8988T (cell line): ENCODE results near the gene TBXAS1.

Experiments used
- DNase-seq: peaks from one replicate; pipeline ENCODE4 v3.0.0; 2011

TBXAS1 gene

DNA sequence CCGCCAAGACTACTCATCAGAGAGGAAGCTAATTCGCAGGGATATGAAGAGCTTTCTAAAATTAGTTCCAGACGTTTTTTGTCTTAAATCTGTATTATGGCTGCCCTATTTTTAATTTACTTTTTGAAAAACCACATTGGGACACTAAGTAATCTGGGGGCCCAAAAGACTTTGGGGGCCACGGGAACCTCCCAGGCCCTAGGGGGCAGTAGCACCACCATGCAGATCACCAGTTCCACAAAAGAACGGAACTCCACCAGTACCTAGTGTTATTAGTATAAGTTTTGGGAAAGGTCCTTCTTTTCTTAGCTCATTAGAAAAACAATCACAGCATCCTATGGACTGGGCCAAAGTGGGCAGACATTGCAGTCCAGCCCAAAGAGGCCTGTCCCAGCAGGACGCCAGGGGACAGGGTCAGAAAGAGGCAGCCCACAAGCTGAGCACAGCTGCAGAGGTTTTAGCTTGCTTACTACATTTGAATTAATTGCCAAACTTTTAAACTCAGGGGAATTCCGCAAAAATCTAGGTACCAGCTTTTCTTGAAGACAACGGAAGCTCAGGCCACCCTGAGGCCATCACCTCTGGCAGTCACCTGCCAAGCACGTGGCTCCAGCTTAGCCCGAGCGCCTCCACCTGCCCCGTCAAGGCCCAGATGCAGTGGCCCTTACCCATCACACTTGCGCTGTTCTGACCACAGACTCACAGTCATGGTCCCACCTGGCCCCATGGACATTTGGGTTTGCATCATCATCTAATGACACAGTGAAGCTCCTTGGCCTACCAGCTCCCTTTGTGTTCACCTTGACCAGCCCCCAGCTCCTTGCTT lies 158.8 kb downstream of the TBXAS1 start:
- no peak for DNase-seq

DNA sequence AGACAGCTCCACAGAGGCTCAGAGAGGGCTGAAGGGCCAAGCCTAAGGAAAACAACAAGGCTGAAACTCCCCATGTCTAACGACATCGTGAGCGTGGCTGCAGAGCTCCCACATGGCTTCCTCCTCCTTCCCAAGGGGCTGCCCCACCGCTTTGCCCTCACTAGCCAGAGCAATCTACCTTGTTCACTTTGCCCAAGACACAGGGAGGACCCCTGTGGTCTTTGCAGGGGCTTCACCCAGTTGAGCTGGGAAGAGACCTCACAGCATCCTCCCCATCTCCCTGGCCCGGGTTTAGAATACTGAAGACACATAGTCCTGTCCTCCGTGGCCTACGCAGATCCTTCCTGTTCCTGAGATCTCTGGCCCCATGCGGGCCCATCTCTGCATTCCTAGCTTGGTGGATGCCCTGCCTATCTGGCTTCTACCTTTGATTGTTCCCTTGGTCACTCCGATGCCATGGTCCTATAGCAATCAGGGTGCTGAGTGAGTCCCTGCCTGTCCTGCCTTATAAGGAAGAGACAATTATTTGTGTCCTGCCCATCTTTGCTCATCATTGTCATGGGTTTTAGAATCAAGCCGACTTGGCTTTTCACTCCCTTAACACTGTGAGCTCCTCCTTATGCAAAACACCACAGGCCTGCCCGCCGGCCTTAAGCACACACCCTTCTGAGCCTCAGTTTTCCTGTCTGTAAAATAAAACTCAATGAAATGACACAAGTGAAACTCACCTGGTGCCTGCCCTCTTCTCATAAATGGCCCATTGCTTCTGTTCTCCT lies 160.5 kb downstream of the TBXAS1 start:
- DNase-seq = no peak

DNA sequence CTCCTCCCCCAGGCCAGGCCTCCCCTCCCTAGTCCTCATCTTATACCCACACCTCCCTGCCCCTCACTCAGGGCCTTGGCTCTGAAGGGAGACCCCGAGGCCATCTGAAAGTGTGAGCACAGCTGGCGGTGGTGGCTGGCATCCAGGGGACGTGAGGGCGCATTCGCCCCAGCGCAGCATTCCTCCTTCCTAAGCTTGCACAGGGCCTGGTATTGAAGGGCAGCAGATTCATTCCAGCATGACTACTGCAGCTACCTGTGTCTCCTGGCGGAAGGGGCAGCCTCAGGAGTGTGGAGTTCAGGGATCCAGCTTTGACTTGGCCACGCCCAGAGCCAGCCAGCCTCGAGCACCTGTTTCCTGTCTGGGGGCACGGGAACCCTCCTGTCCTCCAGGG lies 161.1 kb downstream of the TBXAS1 start:
- DNase-seq = no peak

DNA sequence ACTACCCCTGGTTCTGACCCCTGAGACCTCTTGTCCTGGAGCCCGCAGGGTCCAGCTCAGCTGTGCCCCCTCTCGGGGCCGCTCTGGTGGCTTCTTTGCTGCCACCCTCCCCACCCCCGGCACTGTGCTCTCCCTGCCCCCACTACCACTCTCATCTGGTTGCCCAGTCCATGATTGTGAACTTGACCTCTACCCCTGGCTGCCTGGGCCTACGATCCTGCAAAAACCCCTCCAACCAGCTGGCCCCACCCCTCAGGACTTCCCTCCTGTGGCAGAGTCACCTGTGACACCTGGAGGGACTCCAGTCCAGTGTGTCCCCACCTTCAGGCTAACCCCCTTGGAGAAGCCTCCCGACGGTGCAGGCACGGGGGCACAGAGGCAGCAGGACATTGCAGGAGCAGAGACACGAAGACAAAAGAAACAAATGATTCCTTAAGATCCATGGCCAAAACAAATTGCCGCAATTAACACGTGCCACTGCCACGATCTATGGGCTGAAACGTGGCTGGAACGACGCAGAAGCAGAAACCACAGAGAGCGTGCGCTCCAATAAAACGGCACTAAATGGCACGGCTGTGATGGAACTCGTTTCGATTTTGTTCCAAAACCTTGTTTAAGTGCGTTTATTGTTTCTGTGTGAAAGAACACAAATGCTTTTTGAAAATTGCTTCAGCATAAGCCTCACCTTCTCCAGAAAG lies 161.7 kb downstream of the TBXAS1 start:
- DNase-seq = no peak

DNA sequence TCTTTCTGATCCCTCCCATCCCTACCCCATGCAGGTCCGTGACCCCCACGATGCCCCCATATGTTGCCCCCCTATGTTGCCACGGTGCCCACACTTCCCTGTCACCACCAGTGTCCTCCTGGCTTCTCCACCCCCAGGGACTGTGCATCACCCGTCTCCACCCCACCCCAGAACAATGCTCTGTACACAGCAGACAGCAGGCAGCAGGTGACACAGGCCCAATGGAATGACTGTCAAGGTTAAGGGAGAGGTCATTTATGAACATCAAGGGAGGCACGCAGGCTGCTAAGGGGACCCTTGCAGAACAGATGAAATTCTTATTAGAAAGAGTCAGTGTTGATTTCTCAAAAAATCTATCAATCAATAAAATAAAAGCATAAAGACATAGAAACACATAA lies 162.2 kb downstream of the TBXAS1 start:
- no peak for DNase-seq

DNA sequence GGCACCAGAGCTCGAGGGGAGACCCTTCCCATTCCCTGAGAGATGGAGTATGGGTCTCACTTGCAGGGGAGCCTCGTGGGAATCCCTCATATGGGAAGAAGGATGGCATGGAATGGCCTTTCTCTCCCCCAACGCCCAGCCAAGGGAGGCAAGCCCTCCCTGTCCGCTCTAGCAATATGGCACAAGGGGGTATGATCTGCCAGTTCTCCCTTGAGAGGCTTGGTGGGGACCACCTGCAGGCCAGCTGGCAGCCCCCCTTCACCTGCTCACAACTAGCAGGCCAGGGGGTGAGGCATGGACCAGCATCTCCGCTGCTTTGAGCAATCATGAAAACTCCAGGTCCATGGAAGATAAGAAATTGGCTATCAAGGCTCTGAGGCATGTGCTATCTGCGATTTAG lies 162.8 kb downstream of the TBXAS1 start:
- DNase-seq = no peak

DNA sequence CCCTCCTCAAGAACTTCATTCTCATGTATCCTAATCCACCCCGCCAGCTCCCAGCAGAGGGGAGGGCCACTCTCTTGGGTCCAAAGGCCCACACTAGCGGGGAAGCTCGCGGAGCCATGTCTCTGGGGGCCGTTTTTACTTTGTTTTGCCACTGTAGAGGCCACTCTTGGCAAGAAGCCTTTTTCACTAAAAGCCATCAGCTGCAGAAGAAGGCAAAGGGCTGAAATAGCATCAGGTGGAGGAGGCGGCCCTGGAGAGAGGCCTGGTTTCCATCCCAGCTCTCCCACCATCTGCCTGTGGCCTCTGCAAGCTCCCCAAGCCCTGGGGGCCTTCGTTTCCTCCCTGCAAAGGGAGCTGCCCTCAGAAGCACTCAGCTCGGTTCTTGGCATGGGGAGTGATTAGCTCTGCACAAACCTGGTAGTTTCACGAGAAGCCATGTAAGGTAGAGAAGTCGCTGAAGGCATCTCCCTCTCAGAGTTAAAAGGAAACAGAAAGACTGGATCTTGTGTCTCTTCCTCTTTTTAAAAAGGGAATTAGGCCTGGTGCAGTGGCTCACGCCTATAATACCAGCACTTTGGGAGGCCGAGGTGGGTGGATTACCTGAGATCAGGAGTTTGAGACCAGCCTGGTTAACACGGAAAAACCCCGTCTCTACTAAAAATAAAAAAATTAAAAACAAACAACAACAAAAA lies 163.4 kb downstream of the TBXAS1 start:
- no peak for DNase-seq

DNA sequence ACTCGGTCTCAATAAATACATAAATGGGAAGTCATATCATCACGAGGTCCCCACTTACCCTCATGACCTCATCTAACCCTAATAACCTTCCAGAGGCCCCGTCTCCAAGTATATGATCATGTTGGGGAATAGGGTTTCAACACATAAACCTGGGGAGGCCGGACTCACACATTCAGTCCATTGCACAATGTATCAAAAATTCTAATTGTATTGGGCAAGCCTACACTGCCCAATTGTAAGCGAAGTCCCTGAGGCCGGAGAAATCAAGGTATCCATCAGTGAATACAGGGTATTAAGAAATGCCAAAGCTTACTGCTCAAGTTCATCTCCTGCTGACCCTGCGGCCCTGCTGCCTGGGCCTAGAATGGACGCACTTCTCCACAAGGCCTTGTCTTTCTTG lies 164.1 kb downstream of the TBXAS1 start:
- no peak for DNase-seq

DNA sequence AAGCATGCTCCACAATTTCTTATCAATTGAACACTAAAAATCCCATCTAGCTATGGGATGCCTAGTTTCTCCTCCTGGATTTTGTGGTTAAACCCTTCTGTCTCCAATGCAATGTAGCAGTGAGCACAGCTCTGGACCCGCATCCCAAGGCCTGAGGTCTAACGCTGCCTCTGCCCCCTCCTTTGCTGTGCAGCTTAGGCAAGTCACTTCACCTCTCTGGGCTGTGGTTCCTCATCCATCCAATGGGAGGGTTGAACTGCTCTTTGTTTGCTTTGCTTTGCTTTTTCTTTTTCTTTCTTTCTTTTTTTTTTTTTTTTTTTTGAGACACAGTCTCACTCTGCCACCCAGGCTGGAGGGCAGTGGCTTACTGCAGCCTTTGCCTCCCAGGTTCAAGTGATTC lies 164.5 kb downstream of the TBXAS1 start:
- no peak for DNase-seq

DNA sequence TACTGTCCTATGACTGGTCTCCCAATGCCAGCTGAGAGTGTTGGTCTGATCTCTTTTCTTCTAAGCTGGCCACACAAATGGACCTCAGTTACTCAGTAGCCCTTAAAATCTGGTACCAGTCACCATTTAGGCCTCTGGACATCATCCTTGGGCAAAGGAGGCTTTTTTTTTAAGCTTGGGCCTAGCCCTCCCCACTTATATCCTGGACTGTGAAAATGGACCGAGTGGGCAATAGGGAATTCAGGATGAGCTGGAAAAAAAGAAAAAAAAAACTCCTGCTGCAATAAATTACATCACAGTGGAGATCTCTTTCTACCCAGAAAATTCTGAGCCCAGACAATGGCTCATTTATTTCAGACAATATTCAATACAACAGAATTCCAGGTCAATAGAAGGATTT lies 165.3 kb downstream of the TBXAS1 start:
- no peak for DNase-seq

DNA sequence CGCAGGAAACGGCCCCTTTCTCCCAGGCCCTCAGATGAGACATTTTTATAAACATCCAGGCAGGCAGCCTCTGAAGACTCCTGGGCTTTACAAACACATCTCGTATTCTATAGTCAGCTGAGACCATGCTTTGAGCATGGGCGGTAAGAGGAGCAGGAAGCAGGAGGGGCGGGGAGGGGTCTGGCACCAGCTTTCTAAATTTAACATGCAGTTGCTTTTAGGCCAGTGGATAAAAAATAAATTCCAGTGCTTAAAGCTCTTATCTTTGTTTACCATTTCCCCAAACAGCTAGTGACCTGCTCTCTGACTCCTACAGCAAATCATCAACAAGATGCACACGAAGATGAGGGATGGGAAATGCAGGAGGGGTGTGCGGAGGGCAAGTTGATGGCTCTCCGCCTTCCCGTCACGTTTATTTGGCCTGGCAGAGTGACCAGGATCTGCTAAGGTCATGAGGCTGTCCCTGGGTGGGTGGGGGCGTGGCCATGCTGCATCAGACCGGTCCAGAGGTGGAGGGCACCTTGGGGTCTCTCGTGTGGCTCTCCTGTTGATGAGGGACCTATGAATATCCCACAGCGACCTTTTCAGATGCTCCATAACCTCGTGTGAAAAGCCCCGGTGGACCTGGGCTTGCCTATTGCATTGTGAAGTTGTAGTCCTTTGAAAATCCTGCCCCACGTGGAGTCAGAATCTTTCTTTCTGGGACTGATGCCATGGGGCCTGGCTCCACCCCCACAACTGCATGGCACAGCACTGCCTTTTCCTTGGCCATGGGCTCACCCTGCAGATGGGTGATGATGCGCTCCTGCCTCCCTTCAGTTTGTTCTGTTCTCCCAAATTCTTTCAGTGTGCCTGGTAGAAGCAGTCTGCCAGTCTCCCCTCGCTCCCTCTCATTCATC lies 166.2 kb downstream of the TBXAS1 start:
- no peak for DNase-seq

DNA sequence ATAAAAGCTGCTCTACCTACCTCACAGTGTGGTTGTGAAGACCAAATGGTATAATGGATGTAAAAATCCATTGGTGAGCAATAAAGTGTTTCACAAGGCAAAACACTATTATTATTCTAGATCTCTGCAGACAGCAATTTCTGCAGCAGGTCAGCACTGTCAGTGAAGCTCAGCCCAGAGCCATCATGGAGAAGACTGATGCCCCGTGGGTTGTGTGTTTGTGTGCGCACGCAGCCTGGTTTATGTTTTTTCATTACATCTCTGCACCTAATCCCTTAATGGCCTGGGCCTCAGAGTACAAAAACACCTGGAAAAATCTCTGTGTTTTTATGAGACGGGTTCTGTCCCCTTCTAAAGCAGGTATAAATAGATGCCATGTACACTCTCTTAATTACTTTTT lies 169.5 kb downstream of the TBXAS1 start:
- DNase-seq = no peak

DNA sequence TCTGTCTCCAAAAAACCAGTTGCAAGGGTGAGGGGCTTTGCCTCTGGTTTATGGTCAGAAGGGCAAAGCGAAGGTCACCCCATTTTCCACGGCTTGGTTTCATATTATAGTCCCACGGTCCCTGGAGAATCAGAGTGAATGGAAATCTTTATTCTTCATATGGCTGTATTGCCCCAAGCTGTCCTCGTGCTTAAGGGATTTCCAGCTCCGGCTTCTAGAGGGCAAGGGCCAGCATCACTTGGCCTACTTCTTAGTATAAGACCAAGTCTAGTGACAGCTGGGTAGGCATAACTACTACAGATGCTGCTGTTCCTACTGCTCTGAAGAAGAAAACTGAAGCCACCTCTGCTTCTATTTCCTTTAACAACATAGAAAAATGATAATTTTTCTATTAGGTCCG lies 170.5 kb downstream of the TBXAS1 start:
- no peak for DNase-seq

DNA sequence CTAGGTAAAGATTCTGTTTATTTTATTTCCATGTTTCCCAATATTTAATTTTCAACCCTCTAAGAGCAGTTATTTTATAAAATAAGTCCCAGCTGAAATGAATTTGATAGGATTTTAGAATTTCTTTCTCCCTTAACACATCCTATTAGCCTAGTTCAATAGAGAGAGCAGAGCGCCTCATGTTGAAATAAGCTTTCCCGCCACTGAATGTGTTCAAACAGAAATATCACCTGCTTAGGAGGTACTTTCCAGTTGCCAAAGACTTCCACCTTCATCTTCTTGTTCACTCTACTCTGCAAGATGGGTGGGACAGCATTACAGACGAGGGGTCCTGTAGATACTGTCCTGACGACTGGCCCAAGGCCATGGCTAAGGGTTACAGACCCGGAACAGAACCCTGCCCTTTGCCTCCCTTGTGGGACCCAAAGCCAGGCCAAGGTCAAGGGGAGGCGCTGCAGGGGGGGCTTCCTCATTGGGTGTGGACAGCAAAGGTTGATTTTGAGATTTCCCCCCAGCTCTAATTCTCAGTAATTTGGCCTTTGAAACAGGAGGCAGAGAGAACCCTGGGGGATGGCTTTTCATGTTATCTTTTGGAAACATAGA lies 171.7 kb downstream of the TBXAS1 start:
- DNase-seq = no peak

DNA sequence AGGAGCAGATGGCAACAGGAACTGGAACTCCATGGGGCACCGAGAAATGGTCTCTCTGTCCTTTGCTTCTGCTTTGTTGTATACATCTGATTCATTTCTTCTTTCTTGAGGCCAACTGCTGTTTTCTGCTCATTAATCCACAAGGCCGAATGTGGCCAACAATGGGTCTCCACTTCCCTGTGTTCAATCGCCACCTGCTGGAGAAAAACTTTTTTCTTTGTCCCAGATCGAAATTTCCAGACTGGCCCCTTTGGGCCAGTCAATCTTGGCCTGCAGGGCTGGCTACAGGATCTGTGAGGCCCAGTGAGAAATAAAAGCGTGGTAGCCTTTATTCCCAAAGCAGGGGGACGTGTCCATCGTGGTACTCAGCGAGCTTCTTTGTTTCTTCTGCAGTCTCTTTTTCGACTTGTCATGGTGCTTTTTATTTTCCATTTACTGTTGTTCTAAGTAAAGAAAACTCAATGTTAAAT lies 174.9 kb downstream of the TBXAS1 start:
- peak; percentile 57 for DNase-seq

DNA sequence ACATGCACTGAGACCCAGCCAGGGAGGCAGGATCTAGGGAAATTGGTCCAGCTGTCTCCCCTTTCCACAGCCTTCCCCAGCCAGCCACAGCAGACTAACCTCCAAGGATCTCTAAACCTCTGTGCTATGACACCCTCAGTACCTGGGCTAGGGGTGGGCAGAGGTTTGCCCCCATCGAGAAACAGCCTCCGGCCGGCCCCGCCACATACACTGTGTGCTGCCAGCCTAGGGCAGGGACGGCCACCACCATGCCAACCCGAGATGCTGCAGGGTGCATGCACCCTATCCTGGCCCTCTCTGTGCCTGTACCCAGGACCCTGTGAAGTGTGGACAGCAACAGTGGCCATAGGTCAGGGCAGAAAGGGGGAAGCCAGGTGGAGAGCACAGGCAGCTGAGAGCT lies 175.6 kb downstream of the TBXAS1 start:
- DNase-seq = no peak

DNA sequence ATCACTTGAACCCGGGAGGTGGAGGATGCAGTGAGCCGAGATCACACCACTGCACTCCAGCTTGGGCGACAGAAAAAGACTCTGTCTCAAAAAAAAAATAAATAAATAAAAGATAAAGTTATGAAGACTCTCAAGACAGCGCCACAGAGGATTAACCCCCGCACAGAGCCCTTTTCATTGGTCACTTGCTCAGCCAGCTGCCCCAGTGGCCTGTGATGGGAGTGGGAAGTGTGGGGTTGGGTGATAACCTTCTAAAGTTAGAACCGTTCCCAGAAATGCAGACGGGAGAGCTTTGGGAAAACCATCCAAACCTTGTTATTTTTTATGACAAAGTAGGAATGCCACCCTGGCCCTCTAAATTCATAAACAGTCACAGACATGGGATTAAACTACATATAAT lies 176.3 kb downstream of the TBXAS1 start:
- DNase-seq = no peak

DNA sequence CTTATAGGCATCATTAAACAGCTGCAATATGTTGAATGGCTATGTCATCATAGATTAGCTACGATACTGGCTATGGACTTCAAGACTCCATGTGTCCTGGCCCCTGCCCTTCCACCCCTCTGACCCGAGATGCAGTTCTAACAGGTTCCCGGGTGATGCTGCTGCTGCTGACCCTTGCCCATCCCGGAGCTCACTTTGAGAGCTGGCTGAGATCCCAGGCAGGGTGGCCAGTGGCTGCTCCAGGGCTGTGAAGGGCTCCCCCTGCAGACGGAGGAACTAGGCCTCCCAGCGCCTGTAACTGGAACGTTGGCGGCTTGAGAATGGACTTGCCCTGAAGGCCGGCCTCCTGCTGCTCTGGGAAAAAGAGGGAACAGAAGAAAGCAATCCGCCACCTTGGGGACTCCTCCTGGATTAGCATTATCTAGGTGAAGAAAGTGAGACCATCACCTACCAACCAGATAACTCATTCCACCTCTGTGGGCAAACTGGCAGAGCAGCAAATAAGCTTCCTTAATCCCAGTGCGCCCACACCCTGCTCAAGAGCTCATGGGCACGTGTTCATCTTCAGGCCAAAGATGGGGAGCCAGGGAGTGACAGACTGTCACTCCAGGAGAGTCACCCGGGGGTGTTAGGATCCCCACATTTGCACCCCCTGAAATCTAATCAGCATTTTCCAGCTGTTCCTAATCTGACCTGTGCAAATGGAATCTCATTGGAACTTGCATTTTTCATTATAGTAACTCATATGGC lies 176.9 kb downstream of the TBXAS1 start:
- peak; percentile 70 for DNase-seq

DNA sequence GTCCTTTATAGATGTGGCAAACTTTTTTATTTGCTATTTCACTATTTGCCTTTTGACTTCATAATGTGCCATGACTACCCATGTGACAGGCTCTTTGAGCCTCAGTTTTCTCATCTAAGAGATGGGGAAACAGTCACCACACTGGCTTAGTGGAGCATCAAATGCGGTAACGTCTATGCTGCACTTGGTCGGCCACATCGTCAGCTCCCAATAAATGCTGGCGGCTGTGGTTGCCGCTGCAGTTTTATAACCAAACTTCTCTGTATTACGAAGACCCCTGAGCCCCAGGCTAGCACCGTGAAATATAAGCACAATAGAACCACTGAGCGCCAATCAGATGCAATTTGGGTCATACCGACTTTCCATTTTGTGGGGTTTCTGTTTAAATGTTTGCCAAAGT lies 177.5 kb downstream of the TBXAS1 start:
- DNase-seq = no peak

DNA sequence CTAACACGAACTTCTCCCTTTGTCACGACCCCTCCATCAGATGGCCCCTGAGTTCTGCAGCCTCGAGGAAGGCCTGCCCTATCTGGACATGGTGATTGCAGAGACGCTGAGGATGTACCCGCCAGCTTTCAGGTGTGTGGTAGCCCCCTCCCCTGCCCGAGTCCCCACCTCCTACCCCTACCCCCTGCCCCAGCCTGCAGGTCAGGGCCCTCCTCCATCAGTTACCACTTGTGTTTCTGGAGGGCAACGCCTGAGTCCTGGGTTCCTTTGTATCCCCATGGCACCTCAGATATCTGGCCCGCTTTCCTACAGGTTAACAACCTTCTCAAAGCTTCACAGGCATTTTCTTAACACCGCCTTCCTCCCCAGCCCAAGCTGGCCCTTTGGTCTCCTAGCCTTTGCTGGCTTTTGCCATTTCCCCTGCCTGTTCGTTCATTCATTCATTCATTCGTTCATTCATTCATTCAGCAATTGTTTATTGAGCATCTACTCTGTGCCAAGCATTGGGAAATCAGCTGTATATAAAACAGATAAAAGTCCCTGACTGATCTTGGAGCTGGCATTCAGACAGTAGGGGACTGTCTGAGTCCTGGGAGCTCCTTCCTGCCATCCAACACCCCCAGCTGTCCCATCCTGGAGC lies 178.1 kb downstream of the TBXAS1 start:
- no peak for DNase-seq
